GM21447 (cell line): ENCODE measurements around the gene ARFGEF3.

Experiments
- ATAC-seq: cut with Tn5 transposase; IDR thresholded peaks from one replicate; pipeline ENCODE4 v1.9.1; 2021; ENCODE audit not compliant: unreplicated experiment

ARFGEF3 gene

DNA sequence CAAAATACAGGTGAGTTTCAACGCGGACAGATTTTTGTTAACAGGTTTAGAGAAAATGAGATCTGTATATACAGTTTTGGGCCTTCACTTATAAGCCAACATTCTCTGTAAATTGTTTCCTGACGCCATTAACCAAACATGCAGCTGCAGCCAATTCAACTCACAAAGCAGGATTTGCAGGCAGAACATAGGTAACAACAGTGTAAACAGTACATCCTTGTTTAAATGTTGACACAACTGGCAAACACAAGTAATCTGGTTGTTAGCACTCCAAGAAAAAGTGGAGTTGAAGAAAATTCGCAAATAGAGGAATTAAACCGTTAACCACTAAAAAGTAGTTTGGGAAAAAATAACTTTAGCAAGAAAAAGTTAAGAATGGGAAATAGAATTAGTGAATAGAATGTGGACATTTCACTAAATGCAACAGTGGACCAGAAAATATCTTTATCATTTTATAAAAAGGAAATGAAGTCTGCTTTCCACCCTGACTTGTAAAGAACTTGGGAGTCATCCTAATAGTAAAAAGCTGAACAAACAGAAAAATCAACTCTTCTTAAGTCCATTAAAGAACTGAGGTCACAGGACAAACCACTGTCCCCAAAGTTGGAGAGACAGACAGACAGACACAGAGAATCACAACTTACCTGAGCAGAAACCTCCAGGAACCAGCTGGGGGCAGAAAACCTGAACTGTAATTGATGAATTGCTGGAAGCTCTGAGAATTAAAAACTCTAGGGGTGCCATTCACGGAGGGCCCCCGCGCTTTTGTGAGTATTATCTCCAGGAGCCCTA is 226.0 kb downstream of the ARFGEF3 start:
- ATAC-seq = no peak

- no peak for ATAC-seq
These were observed 227.8 kb downstream of the ARFGEF3 start for GRCh38 chr6:138389551-138389950.
